ENCODE measurements around the gene PRPH.

PRPH gene

GRCh38 chr12:49338830-49339463, 44.0 kb downstream of the PRPH start:
- no peak for DNase-seq (ENCODE audit: extremely low spot score)
- ChIA-PET CTCF (interaction anchor here (0.6 to 1.8 kb wide), 6 partner anchors 9 to 206 kb away, joined by 3 to 5 read pairs (median 4); no protein-coding TSS in a partner anchor), POLR2A (interaction anchor here (1.6 kb wide), 1 partner anchor 16 kb away, joined by 6 read pairs; the partner anchor contains the start of gene TROAP)
- no peak for TF ChIP-seq TARDBP (IDR thresholded peaks at IDR 0.05)
- TF ChIP-seq NFRKB (IDR thresholded peaks at IDR 0.05), result no peak

GRCh38 chr12:49339464-49339861, 44.5 kb downstream of the PRPH start:
- ChIA-PET CTCF (interaction anchor here (0.6 to 1.8 kb wide), 6 partner anchors 8 to 206 kb away, joined by 3 to 5 read pairs (median 4); no protein-coding TSS in a partner anchor), POLR2A (interaction anchor here (1.6 kb wide), 1 partner anchor 17 kb away, joined by 6 read pairs; the partner anchor contains the start of gene TROAP)
- DNase-seq (ENCODE audit: extremely low spot score), result no peak
- TF ChIP-seq FOXK2 (IDR thresholded peaks at IDR 0.05) (no peak), SP1 (IDR thresholded peaks at IDR 0.05) (no peak), CTBP1 (IDR thresholded peaks at IDR 0.05; ENCODE audit: borderline replicate concordance) (no peak), L3MBTL2 (conservative IDR thresholded peaks at IDR 0.05) (no peak), BHLHE40 (IDR thresholded peaks at IDR 0.05; ENCODE audit: borderline replicate concordance) (no peak), ARNT (IDR thresholded peaks at IDR 0.05) (no peak), LEF1 (IDR thresholded peaks at IDR 0.05; ENCODE audit: borderline replicate concordance) (no peak), ZNF384 (IDR thresholded peaks at IDR 0.05) (no peak), PKNOX1 (IDR thresholded peaks at IDR 0.05) (no peak), TARDBP (IDR thresholded peaks at IDR 0.05) (no peak), FOXA1 (IDR thresholded peaks at IDR 0.05) (no peak), ELF4 (IDR thresholded peaks at IDR 0.05) (no peak), NFRKB (IDR thresholded peaks at IDR 0.05) (no peak), HDGF (IDR thresholded peaks at IDR 0.05; ENCODE audit: borderline replicate concordance) (no peak), FOXM1 (IDR thresholded peaks at IDR 0.05; ENCODE audit: borderline replicate concordance) (no peak), SUZ12 (IDR thresholded peaks at IDR 0.05) (no peak)

GRCh38 chr12:49340095-49340870, 45.3 kb downstream of the PRPH start:
- TF ChIP-seq HDGF (IDR thresholded peaks at IDR 0.05; ENCODE audit: borderline replicate concordance), result no peak
- no peak for TF ChIP-seq FOXK2 (IDR thresholded peaks at IDR 0.05)
- no peak for TF ChIP-seq NFRKB (IDR thresholded peaks at IDR 0.05)
- no peak for TF ChIP-seq TARDBP (IDR thresholded peaks at IDR 0.05)
- TF ChIP-seq PKNOX1 (IDR thresholded peaks at IDR 0.05), result no peak
- TF ChIP-seq BHLHE40 (IDR thresholded peaks at IDR 0.05; ENCODE audit: borderline replicate concordance), result no peak
- TF ChIP-seq L3MBTL2 (conservative IDR thresholded peaks at IDR 0.05), result no peak
- ChIA-PET CTCF (interaction anchor here (1.1 kb wide), 1 partner anchor 51 kb away, joined by 4 read pairs; no protein-coding TSS in a partner anchor), POLR2A (interaction anchor here (1.6 to 2.9 kb wide), 2 partner anchors 17 kb away, joined by 6 to 42 read pairs; partner anchors contain the start of gene TROAP)
- DNase-seq (ENCODE audit: extremely low spot score), result no peak

- ChIA-PET POLR2A (interaction anchor here (1.9 to 2.9 kb wide), 6 partner anchors 9 to 210 kb away, joined by 9 to 42 read pairs (median 12); partner anchors contain the start of genes PRPH, SPATS2, TROAP and TUBA1B), CTCF (interaction anchor here (1.1 to 3.0 kb wide), 11 partner anchors 9 to 239 kb away, joined by 4 to 55 read pairs (median 9); partner anchors contain the start of genes PRPH and TROAP)
- no peak for TF ChIP-seq L3MBTL2 (conservative IDR thresholded peaks at IDR 0.05)
- no peak for DNase-seq (ENCODE audit: extremely low spot score)
Observed at GRCh38 chr12:49340971-49341776, 46.2 kb downstream of the PRPH start.

- ChIA-PET CTCF (interaction anchor here (0.6 to 3.0 kb wide), 19 partner anchors 10 to 239 kb away, joined by 3 to 55 read pairs (median 8); partner anchors contain the start of genes PRPH, SPATS2 and TROAP), POLR2A (interaction anchor here (0.7 to 2.9 kb wide), 11 partner anchors 8 to 210 kb away, joined by 3 to 42 read pairs (median 10); partner anchors contain the start of genes PRPH, SPATS2, TROAP and TUBA1B)
- no peak for DNase-seq (ENCODE audit: extremely low spot score)
- TF ChIP-seq SP1 (IDR thresholded peaks at IDR 0.05) (no peak), NFRKB (IDR thresholded peaks at IDR 0.05) (no peak), SUZ12 (IDR thresholded peaks at IDR 0.05) (no peak), FOXK2 (IDR thresholded peaks at IDR 0.05) (no peak), HDGF (IDR thresholded peaks at IDR 0.05; ENCODE audit: borderline replicate concordance) (no peak), FOXA1 (IDR thresholded peaks at IDR 0.05) (no peak), FOXM1 (IDR thresholded peaks at IDR 0.05; ENCODE audit: borderline replicate concordance) (no peak), BHLHE40 (IDR thresholded peaks at IDR 0.05; ENCODE audit: borderline replicate concordance) (no peak), ARNT (IDR thresholded peaks at IDR 0.05) (no peak), LEF1 (IDR thresholded peaks at IDR 0.05; ENCODE audit: borderline replicate concordance) (no peak), CTBP1 (IDR thresholded peaks at IDR 0.05; ENCODE audit: borderline replicate concordance) (no peak), ELF4 (IDR thresholded peaks at IDR 0.05) (no peak), ZNF384 (IDR thresholded peaks at IDR 0.05) (no peak), PKNOX1 (IDR thresholded peaks at IDR 0.05) (no peak), L3MBTL2 (conservative IDR thresholded peaks at IDR 0.05) (no peak), TARDBP (IDR thresholded peaks at IDR 0.05) (no peak)
Observed at GRCh38 chr12:49341777-49342065, 46.8 kb downstream of the PRPH start.
